HCT116 (cell line): ENCODE results near the gene RAP2A. TPM values are rescaled to one million over a fixed set of nuclear protein-coding genes. Genes with fewer than 3 reads are reported as not detected.

ENCODE experiments used
- ATAC-seq: fragments of 200-7000 bp; cut with Tn5 transposase; 2 replicates; pipeline ENCODE4 v1.9.1; 2020; ENCODE audit warnings: mild to moderate bottlenecking, moderate library complexity
- BruUV-seq: library from RNA; stranded (reverse); fragments of 400-500 nt; replicated peaks from 2 replicates; lab custom pipeline; 2021; lab: Mats Ljungman, UMichigan
- CTCF ChIA-PET: fragments of 300-600 bp; sonication (Branson Sonifier 250); formaldehyde crosslinking; loops from one replicate; lab custom pipeline; 2021; ENCODE audit warnings: antibody characterized with exemption; lab: Charles Lee
- POLR2A ChIA-PET: fragments of 300-600, 350-600 bp; sonication (Branson Sonifier 250); formaldehyde crosslinking; loops from one replicate; lab custom pipeline; 2021; ENCODE audit warnings: antibody characterized with exemption; lab: Charles Lee
- RAD21 ChIA-PET, 2 experiments: fragments of 300-600 bp; sonication (Branson Sonifier 250); formaldehyde crosslinking; loops; one replicate each; lab custom pipeline; 2023; ENCODE audit warnings: low total read pairs in 2 of 2; ENCODE audit not compliant: uncharacterized antibody in 2 of 2, unreplicated experiment in 2 of 2, low non-redundant PET in 1 of 2; lab: Charles Lee
- DNase-seq: peaks from one replicate; pipeline ENCODE4 v3.0.0-alpha.2; 2010; ENCODE audit warnings: low read depth, low spot score
- H2AFZ ChIP-seq: fragments of 200-600 bp; shearing (Covaris generic), sonication (generic); 2 replicates; pipeline ENCODE4 v1.6.1; 2017; ENCODE audit warnings: low read depth, mixed run types, mixed read lengths, antibody characterized with exemption, low read length; ENCODE audit not compliant: poor library complexity, severe bottlenecking
- H3K27ac ChIP-seq: 2 replicates; pipeline ENCODE4 v1.5.1; 2012; ENCODE audit warnings: low read depth, low read length
- H3K27me3 ChIP-seq: fragments of 200-600 bp; sonication (generic); 2 replicates; pipeline ENCODE4 v1.6.1; 2016; ENCODE audit warnings: mixed run types, low read length, mixed read lengths; ENCODE audit not compliant: insufficient read depth
- H3K36me3 ChIP-seq, 2 experiments: fragments of 200-500 bp in 1 of 2; fragments of 200-600 bp in 1 of 2; sonication (Bioruptor generic) in 1 of 2; sonication (generic) in 1 of 2; 2 replicates each; pipeline versions ENCODE4 v1.5.1 to v1.6.1; 2014 to 2016; ENCODE audit warnings: low read length in 2 of 2, inconsistent platforms in 1 of 2, mixed read lengths in 1 of 2, mixed run types in 1 of 2; ENCODE audit not compliant: insufficient read depth in 2 of 2, control insufficient read depth in 1 of 2
- H3K4me1 ChIP-seq, 2 experiments: fragments of 200-600 bp in 1 of 2; sonication (generic) in 1 of 2; 2 replicates each; pipeline versions ENCODE4 v1.5.1 to v1.6.1; 2012 to 2017; ENCODE audit warnings: low read length in 2 of 2, inconsistent platforms in 1 of 2, mild to moderate bottlenecking in 1 of 2, mixed read lengths in 1 of 2, mixed run types in 1 of 2, moderate library complexity in 1 of 2; ENCODE audit not compliant: insufficient read depth in 2 of 2, control insufficient read depth in 1 of 2
- H3K4me2 ChIP-seq: fragments of 200-600 bp; sonication (generic); 2 replicates; pipeline ENCODE4 v1.6.1; 2017; ENCODE audit warnings: mixed run types, low read length, mixed read lengths
- H3K4me3 ChIP-seq, 2 experiments: fragments of 200-600 bp in 1 of 2; sonication (generic) in 1 of 2; replicated peaks in 1 of 2; 2 replicates each; pipeline ENCODE4 v1.5.1; 2011 to 2016; ENCODE audit warnings: low read length in 2 of 2, control low read depth in 1 of 2, low read depth in 1 of 2, mild to moderate bottlenecking in 1 of 2, mixed read lengths in 1 of 2, mixed run types in 1 of 2
- H3K79me2 ChIP-seq: fragments of 200-600 bp; sonication (generic); 2 replicates; pipeline ENCODE4 v1.6.1; 2017; ENCODE audit warnings: mild to moderate bottlenecking, mixed run types, low read length, moderate library complexity, mixed read lengths; ENCODE audit not compliant: insufficient read depth
- H3K9ac ChIP-seq: fragments of 200-600 bp; sonication (generic); 2 replicates; pipeline ENCODE4 v1.6.1; 2016; ENCODE audit warnings: low read length, mixed read lengths
- H3K9me2 ChIP-seq: fragments of 200-600 bp; sonication (generic), shearing (Covaris generic); 2 replicates; pipeline ENCODE4 v1.6.1; 2017; ENCODE audit warnings: mixed run types, mild to moderate bottlenecking, moderate library complexity; ENCODE audit not compliant: insufficient read depth
- H3K9me3 ChIP-seq, 2 experiments: fragments of 200-500 bp in 1 of 2; fragments of 200-600 bp in 1 of 2; sonication (Bioruptor generic) in 1 of 2; sonication (generic) in 1 of 2; 2 replicates each; pipeline ENCODE4 v1.6.1; 2014 to 2017; ENCODE audit warnings: low read length in 2 of 2, mixed read lengths in 2 of 2, inconsistent platforms in 1 of 2, low read depth in 1 of 2, mild to moderate bottlenecking in 1 of 2, mixed run types in 1 of 2, moderate library complexity in 1 of 2; ENCODE audit not compliant: control insufficient read depth in 1 of 2, insufficient read depth in 1 of 2
- H4K20me1 ChIP-seq: fragments of 200-600 bp; sonication (generic), shearing (Covaris generic); 2 replicates; pipeline ENCODE4 v1.6.1; 2017; ENCODE audit warnings: mixed run types, mild to moderate bottlenecking, moderate library complexity; ENCODE audit not compliant: insufficient read depth
- CBX3 ChIP-seq: IDR thresholded peaks from 2 replicates; pipeline ENCODE4 v1.6.1; 2012; ENCODE audit warnings: low read depth
- EGR1 ChIP-seq: IDR thresholded peaks from 2 replicates; pipeline ENCODE4 v1.6.1; 2012; ENCODE audit warnings: low read depth
- EZH2 ChIP-seq: fragments of 200-600 bp; sonication (generic); IDR thresholded peaks from 2 replicates; pipeline ENCODE4 v1.6.1; 2017; ENCODE audit warnings: antibody characterized with exemption, mixed run types
- FOSL1 ChIP-seq: IDR thresholded peaks from 2 replicates; pipeline ENCODE4 v1.6.1; 2012; ENCODE audit warnings: low read depth
- JUND ChIP-seq: IDR thresholded peaks from 2 replicates; pipeline ENCODE4 v1.6.1; 2012
- POLR2A ChIP-seq: IDR thresholded peaks from 2 replicates; pipeline ENCODE4 v1.7.0; 2011; ENCODE audit warnings: borderline replicate concordance; ENCODE audit not compliant: insufficient read depth, insufficient read length; ENCODE audit errors: extremely low read depth
- POLR2AphosphoS5 ChIP-seq: IDR thresholded peaks from 2 replicates; pipeline ENCODE4 v1.6.1; 2011; ENCODE audit warnings: mild to moderate bottlenecking, low read depth, low read length, moderate library complexity
- RAD21 ChIP-seq: IDR thresholded peaks from 2 replicates; pipeline ENCODE4 v1.6.1; 2012; ENCODE audit warnings: low read depth, mild to moderate bottlenecking
- SIN3A ChIP-seq: IDR thresholded peaks from 2 replicates; pipeline ENCODE4 v1.6.1; 2012; ENCODE audit warnings: low read depth
- SP1 ChIP-seq: IDR thresholded peaks from 2 replicates; pipeline ENCODE4 v1.6.1; 2012; ENCODE audit warnings: low read depth
- TCF7L2 ChIP-seq: IDR thresholded peaks from 2 replicates; pipeline ENCODE4 v1.7.0; 2011; ENCODE audit warnings: borderline replicate concordance, inconsistent platforms; ENCODE audit not compliant: insufficient read depth, insufficient read length; ENCODE audit errors: extremely low read depth
- ZNF274 ChIP-seq: fragments of 200-500 bp; sonication (Bioruptor generic); IDR thresholded peaks from 2 replicates; pipeline ENCODE4 v1.6.1; 2014; ENCODE audit warnings: mild to moderate bottlenecking, low read depth, low read length, inconsistent platforms
- intact Hi-C: fragments of 100-400 bp; cut with micrococcal nuclease; formaldehyde crosslinking; loops from 2 replicates; pipeline ENCODE4 v1.10.0; 2022
- total RNA-seq: library from RNA; stranded (reverse); gene quantifications from one replicate; pipeline ENCODE4 v1.2.1, GENCODE V29; 2021; ENCODE audit not compliant: unreplicated experiment
- TF ChIP-seq, protein P1 (sequence below), 3 experiments: fragments of 200-600 bp in 1 of 3; sonication (generic) in 1 of 3; IDR thresholded peaks in 2 of 3; conservative IDR thresholded peaks in 1 of 3; 2 replicates each; pipeline ENCODE4 v1.5.1; 2012 to 2017; ENCODE audit warnings: low read depth in 2 of 3, low read length in 2 of 3, antibody characterized with exemption in 1 of 3, borderline replicate concordance in 1 of 3, control low read depth in 1 of 3, mild to moderate bottlenecking in 1 of 3, mixed read lengths in 1 of 3, mixed run types in 1 of 3, moderate library complexity in 1 of 3; ENCODE audit not compliant: insufficient read depth in 1 of 3
- TF ChIP-seq, protein P2 (sequence below): IDR thresholded peaks from 2 replicates; pipeline ENCODE4 v1.6.1; 2012

The RAP2A gene
- total RNA-seq, 1 experiment from 2014 or later: 27.6 TPM

DNA sequence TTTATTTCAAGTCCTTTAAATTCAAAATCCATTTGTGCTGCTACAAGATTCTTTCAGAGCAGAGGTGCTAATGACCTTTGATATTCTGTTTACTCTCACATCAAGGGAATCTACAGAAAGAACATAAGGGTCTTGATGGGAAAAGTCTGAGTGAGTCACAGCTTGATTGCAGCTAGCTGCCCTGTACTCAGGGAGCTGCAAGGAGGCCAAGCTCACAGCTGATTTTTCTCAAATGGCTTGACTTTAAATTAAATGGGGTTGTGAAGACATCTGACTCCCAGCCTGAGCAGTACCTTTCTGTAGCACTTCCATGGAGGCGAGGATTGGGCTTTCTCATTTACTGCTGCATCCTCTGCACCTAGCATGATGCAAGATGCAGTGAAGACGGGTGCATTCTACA is 62.5 kb downstream of the RAP2A start:
- Histone ChIP-seq H3K27ac (no peak overlapping the region), H3K9me3 (no peaks in the 10 kb centered on the region), H3K4me2 (no peak overlapping the region), H3K4me1 (no peaks in the 10 kb centered on the region), H3K4me3 (no peak overlapping the region), H3K27me3 (no peaks in the 10 kb centered on the region), H3K36me3 (no peaks in the 10 kb centered on the region), H3K9ac (no peak overlapping the region)
- RAD21 ChIA-PET: no interaction called here
- intact Hi-C loops: no loop called here
- no peak for DNase-seq
- POLR2A ChIA-PET: no interaction called here
- TF ChIP-seq EGR1 (no peak), POLR2A (no peak), SIN3A (no peak), SP1 (no peak), POLR2AphosphoS5 (no peak), CBX3 (no peak), JUND (no peak), RAD21 (no peak), TCF7L2 (no peak), EZH2 (no peak), FOSL1 (no peak), ZNF274 (no peak)
- TF ChIP-seq, protein P1, sequence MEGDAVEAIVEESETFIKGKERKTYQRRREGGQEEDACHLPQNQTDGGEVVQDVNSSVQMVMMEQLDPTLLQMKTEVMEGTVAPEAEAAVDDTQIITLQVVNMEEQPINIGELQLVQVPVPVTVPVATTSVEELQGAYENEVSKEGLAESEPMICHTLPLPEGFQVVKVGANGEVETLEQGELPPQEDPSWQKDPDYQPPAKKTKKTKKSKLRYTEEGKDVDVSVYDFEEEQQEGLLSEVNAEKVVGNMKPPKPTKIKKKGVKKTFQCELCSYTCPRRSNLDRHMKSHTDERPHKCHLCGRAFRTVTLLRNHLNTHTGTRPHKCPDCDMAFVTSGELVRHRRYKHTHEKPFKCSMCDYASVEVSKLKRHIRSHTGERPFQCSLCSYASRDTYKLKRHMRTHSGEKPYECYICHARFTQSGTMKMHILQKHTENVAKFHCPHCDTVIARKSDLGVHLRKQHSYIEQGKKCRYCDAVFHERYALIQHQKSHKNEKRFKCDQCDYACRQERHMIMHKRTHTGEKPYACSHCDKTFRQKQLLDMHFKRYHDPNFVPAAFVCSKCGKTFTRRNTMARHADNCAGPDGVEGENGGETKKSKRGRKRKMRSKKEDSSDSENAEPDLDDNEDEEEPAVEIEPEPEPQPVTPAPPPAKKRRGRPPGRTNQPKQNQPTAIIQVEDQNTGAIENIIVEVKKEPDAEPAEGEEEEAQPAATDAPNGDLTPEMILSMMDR (IDR thresholded peaks at IDR 0.05 in 2 of 3, conservative IDR thresholded peaks at IDR 0.05 in 1 of 3; ENCODE audit: borderline replicate concordance in 1 of 3, insufficient read depth in 1 of 3, low read depth in 2 of 3, low read length in 2 of 3): no peak
- TF ChIP-seq, protein P2, sequence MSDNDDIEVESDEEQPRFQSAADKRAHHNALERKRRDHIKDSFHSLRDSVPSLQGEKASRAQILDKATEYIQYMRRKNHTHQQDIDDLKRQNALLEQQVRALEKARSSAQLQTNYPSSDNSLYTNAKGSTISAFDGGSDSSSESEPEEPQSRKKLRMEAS: no peak
- TF ChIP-seq, all 23 proteins: peak for 0
- ATAC-seq: no peak
- Histone ChIP-seq H2AFZ (no peak overlapping the region), H4K20me1 (no peaks in the 10 kb centered on the region), H3K9me2 (no peaks in the 10 kb centered on the region), H3K79me2 (no peaks in the 10 kb centered on the region)
- BruUV-seq: no TSS peak
- CTCF ChIA-PET: no interaction called here
